Measurements from ENCODE around the gene GABRG3. TPM values are rescaled to one million over a fixed set of nuclear protein-coding genes. Genes with fewer than 3 reads are reported as not detected.

Gene GABRG3
- total RNA-seq, 1 donor from 2014 or later: 3.0 TPM

DNA sequence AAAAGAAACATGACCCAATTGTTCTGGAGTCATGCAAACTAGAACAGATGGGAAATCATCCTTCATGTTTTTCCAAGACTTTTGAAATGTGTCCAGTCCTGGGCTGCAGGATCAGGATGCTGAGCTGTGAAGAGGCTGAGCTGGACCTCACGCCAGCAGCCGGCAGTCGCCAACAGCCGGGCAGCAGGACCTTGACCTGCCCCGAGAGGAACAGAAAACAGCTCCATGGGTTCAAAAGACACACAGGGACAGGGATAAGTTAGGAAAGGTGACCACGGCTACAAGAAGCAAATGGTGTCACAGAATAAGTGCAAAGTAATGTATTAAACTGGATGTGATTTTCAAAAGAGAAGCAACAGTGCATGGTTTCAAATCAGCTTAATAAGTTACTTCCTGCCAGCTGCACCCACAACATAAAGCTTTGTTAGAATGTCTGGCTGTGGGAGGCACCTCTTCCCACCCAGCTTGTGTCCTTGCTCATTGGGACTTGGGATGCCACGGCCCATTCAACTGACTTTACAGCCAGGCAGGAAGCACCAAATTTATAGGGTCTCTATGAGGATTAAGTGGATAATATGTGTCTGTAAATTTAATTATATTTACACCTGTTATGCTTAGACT, 266.4 kb downstream of the GABRG3 start:
- H3K36me3 Mint-ChIP-seq: no peaks in the 10 kb centered on the region
- peaks cover 12% of the 10 kb centered on the region for H3K4me1 Mint-ChIP-seq
- no peak overlapping the region for H3K4me3 Mint-ChIP-seq
- peaks cover 1% of the 10 kb centered on the region for H3K27me3 Mint-ChIP-seq (ENCODE audit: low read depth)
- DNase-seq (ENCODE audit: low spot score in 2 of 2, unreplicated experiment in 2 of 2): no peak
- H3K27ac Mint-ChIP-seq: no peak overlapping the region
- H3K9me3 Mint-ChIP-seq: no peaks in the 10 kb centered on the region
- TF ChIP-seq CTCF (IDR thresholded peaks at IDR 0.05; ENCODE audit: unreplicated experiment): no peak

DNA sequence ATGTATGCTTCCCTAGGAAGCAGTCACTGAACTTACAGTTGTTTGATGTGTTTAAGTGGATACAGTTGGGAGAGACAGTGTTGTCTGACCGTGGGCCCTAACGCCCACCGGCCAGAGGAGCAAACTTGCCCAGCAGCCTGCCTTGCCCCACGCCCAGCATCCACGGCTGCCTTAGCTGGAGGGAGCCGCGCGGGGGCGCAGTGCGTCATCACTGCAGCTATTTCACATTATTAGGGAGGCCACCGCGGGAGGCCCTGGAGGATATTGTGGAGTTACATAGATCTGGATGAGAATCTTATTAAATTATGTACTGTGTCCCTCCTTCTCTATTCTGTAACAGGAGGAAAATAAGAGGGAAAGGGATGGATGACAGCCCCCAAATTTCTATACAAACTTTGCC, 267.2 kb downstream of the GABRG3 start:
- no peak for TF ChIP-seq CTCF (IDR thresholded peaks at IDR 0.05; ENCODE audit: unreplicated experiment)
- no peak overlapping the region for H3K4me3 Mint-ChIP-seq
- no peaks in the 10 kb centered on the region for H3K9me3 Mint-ChIP-seq
- no peak overlapping the region for H3K27ac Mint-ChIP-seq
- peaks cover 12% of the 10 kb centered on the region for H3K4me1 Mint-ChIP-seq
- H3K27me3 Mint-ChIP-seq (ENCODE audit: low read depth): peaks cover 1% of the 10 kb centered on the region
- no peaks in the 10 kb centered on the region for H3K36me3 Mint-ChIP-seq
- no peak for DNase-seq (ENCODE audit: low spot score in 2 of 2, unreplicated experiment in 2 of 2)

DNA sequence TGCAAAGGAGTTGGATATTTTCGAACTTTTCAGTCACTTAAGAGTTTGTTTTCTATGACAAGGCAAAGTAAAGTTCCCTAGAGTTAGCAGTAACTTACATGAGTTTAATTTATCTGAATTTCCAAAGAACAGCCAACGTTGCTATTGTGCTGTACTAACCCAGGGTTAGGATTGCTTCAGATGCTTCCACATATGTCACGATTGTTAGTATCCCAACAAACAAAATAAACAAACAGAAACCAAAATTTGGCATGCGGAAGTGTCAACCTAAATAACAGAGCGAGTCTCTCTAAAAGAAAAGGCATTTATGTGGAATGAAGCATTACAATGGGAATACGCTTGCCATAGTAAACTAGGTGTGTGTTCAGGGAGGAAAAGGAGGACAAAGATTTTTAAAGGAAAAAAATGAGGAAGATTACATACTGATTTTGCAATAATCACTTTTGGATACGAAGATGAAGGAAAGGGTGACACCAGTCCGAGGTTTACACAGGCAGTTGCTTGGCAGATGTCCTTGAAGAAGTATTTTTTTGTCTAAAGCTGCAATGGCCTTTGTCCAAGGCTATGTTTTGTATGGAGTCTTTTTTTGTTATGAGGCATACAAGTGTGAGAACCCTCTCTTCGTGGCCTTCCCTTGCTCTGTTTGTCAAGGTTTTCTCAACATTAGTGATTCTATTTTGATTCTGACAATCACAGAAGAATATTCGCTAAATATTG, 267.9 kb downstream of the GABRG3 start:
- H3K9me3 Mint-ChIP-seq: no peaks in the 10 kb centered on the region
- peaks cover 1% of the 10 kb centered on the region for H3K27me3 Mint-ChIP-seq (ENCODE audit: low read depth)
- H3K27ac Mint-ChIP-seq: no peak overlapping the region
- H3K4me1 Mint-ChIP-seq: peaks cover 12% of the 10 kb centered on the region
- no peak overlapping the region for H3K4me3 Mint-ChIP-seq
- no peaks in the 10 kb centered on the region for H3K36me3 Mint-ChIP-seq
- no peak for TF ChIP-seq CTCF (IDR thresholded peaks at IDR 0.05; ENCODE audit: unreplicated experiment)
- DNase-seq (ENCODE audit: low spot score in 2 of 2, unreplicated experiment in 2 of 2): no peak

DNA sequence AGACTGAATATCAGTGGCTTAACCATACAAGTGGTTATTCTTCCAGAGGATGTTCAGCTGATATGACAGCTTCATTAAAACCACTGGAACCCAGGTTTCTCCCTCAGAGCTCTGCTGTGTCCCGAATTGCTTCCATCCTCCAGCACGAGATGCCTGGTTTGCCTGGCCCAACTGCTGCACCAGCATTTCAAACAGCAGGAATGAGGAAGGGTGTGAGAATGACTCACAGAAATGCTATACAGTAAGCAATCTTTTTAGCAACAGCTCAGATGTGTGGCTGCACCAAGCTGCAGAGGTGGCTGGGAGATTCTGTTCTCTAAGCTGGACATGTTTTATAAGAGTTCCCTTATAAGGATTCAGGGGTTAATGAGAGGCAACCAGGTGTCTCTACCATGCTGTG, 271.0 kb downstream of the GABRG3 start:
- no peaks in the 10 kb centered on the region for H3K9me3 Mint-ChIP-seq
- peaks cover 6% of the 10 kb centered on the region for H3K4me1 Mint-ChIP-seq
- no peak for DNase-seq (ENCODE audit: low spot score in 2 of 2, unreplicated experiment in 2 of 2)
- H3K36me3 Mint-ChIP-seq: no peaks in the 10 kb centered on the region
- no peak overlapping the region for H3K4me3 Mint-ChIP-seq
- no peak for TF ChIP-seq CTCF (IDR thresholded peaks at IDR 0.05; ENCODE audit: unreplicated experiment)
- peaks cover 1% of the 10 kb centered on the region for H3K27me3 Mint-ChIP-seq (ENCODE audit: low read depth)
- no peak overlapping the region for H3K27ac Mint-ChIP-seq

GRCh38 chr15:27244047-27244446, 273.1 kb downstream of the GABRG3 start:
- Mint-ChIP-seq H3K27ac (no peak overlapping the region), H3K27me3 (ENCODE audit: low read depth) (peaks cover 1% of the 10 kb centered on the region), H3K9me3 (peaks cover 3% of the 10 kb centered on the region), H3K36me3 (no peaks in the 10 kb centered on the region), H3K4me3 (no peak overlapping the region), H3K4me1 (no peaks in the 10 kb centered on the region)
- no peak for DNase-seq (ENCODE audit: low spot score in 2 of 2, unreplicated experiment in 2 of 2)
- TF ChIP-seq CTCF (IDR thresholded peaks at IDR 0.05; ENCODE audit: unreplicated experiment): no peak

Measured in mesothelial cell of epicardium (in vitro differentiated cells).